Neural progenitor cell (in vitro differentiated cells): Measurements from ENCODE around the gene MRTFB. TPM values are rescaled to one million over a fixed set of nuclear protein-coding genes. Genes with fewer than 3 reads are reported as not detected.

Source experiments
- DNase-seq: peaks from one replicate; pipeline ENCODE4 v3.0.0-alpha.2; 2016; ENCODE audit warnings: low spot score
- H2AFZ ChIP-seq: fragments of 200-600 bp; sonication (generic); replicated peaks from 2 replicates; pipeline ENCODE4 v1.6.1; 2016; ENCODE audit warnings: antibody characterized with exemption
- H3F3A ChIP-seq: fragments of 200-600 bp; sonication (generic); 2 replicates; pipeline ENCODE4 v1.6.1; 2016; ENCODE audit warnings: antibody characterized with exemption, low read depth
- H3K27ac ChIP-seq: fragments of 200-600 bp; sonication (generic); 2 replicates; pipeline ENCODE4 v1.5.1; 2016; ENCODE audit warnings: mild to moderate bottlenecking
- H3K27me3 ChIP-seq: fragments of 200-600 bp; sonication (generic); 2 replicates; pipeline ENCODE4 v1.6.1; 2016; ENCODE audit warnings: mild to moderate bottlenecking, moderate library complexity
- H3K36me3 ChIP-seq: fragments of 200-600 bp; sonication (generic); 2 replicates; pipeline ENCODE4 v1.5.1; 2016
- H3K4me1 ChIP-seq: fragments of 200-600 bp; sonication (generic); 2 replicates; pipeline ENCODE4 v1.6.1; 2016; ENCODE audit warnings: mixed run types
- H3K4me2 ChIP-seq: fragments of 200-600 bp; sonication (generic); 2 replicates; pipeline ENCODE4 v1.6.1; 2016
- H3K4me3 ChIP-seq: fragments of 200-600 bp; sonication (generic); 2 replicates; pipeline ENCODE4 v1.5.1; 2016
- H3K79me2 ChIP-seq: fragments of 200-600 bp; sonication (generic); 2 replicates; pipeline ENCODE4 v1.6.1; 2016; ENCODE audit warnings: low read depth
- H3K9ac ChIP-seq: fragments of 200-600 bp; sonication (generic); 2 replicates; pipeline ENCODE4 v1.6.1; 2016
- H3K9me3 ChIP-seq: fragments of 200-600 bp; sonication (generic); 2 replicates; pipeline ENCODE4 v1.5.1; 2016; ENCODE audit warnings: low read depth
- H4K20me1 ChIP-seq: fragments of 200-600 bp; sonication (generic); 2 replicates; pipeline ENCODE4 v1.6.1; 2016; ENCODE audit warnings: low read depth
- H3K27ac Mint-ChIP-seq: 3 replicates; pipeline ENCODE4 v1.8.0; 2021; ENCODE audit warnings: mixed read lengths
- H3K27me3 Mint-ChIP-seq: 2 replicates; pipeline ENCODE4 v1.8.0; 2022; ENCODE audit warnings: low read depth, mild to moderate bottlenecking, inconsistent platforms, moderate library complexity, mixed read lengths; ENCODE audit not compliant: insufficient read depth
- H3K36me3 Mint-ChIP-seq: 3 replicates; pipeline ENCODE4 v1.8.0; 2021; ENCODE audit warnings: mixed read lengths
- H3K4me1 Mint-ChIP-seq: 3 replicates; pipeline ENCODE4 v1.8.0; 2021; ENCODE audit warnings: mixed read lengths
- H3K4me3 Mint-ChIP-seq: 3 replicates; pipeline ENCODE4 v1.8.0; 2021; ENCODE audit warnings: mild to moderate bottlenecking, moderate library complexity, mixed read lengths
- H3K9me3 Mint-ChIP-seq: 3 replicates; pipeline ENCODE4 v1.8.0; 2020; ENCODE audit warnings: mixed read lengths
- EZH2 ChIP-seq: fragments of 200-600 bp; sonication (generic); IDR thresholded peaks from 2 replicates; pipeline ENCODE4 v1.6.1; 2017; ENCODE audit warnings: antibody characterized with exemption, mild to moderate bottlenecking, moderate library complexity
- EZH2phosphoT487 ChIP-seq: fragments of 200-600 bp; sonication (generic); IDR thresholded peaks from 2 replicates; pipeline ENCODE4 v1.6.1; 2017; ENCODE audit warnings: antibody characterized with exemption
- total RNA-seq: library from RNA; depleted of rRNA; stranded (reverse); fragments of >200 nt; gene quantifications from 2 replicates; pipeline ENCODE4 v1.2.3, GENCODE V29; 2015; ENCODE audit warnings: low replicate concordance
- TF ChIP-seq, protein P1 (sequence below): fragments of 200-600 bp; sonication (generic); IDR thresholded peaks from 2 replicates; pipeline ENCODE4 v1.5.1; 2017; ENCODE audit warnings: antibody characterized with exemption, mild to moderate bottlenecking

MRTFB gene
- total RNA-seq, 1 donor from 2014 or later = 26.8 TPM

DNA sequence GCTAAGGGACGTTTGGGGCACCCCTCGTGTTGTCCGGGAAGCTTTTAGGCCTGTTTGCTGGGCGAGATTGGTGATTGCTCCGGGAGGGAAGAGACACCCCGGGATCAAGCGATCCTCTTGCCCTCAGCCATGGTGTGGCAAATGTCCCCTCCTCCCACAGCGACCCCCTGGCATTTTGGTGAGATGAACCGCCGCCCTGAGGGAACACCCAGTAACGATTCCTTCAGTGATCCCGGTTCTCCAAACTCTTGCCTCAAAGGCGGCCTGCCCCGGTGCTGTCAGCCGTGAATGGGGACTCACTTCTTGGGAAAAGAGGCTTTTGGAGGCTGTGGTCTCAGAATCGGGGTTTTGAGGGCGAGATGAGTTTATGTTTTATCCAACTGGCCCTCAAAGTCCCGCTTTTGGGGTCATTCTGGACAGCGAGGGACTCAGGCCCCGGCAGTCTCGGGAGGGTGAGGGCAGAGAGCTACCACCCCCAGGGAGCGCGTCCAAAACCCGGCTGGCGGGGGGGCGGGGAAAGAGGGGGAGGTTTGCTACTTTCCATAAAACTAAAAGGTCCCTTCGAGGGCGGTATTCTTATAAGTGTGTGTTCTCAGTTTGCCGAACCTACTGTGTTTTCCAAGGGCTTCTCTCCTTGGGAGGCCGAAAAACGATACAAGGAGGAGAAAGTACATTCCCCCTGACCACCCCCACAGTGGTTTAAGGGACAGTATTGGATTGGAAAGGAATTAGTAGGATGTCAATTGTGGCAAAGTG lies 232.7 kb downstream of the MRTFB start:
- Histone ChIP-seq H3K9me3 (no peaks in the 10 kb centered on the region), H4K20me1 (no peaks in the 10 kb centered on the region), H2AFZ (peak overlapping the region; percentile 8), H3K79me2 (peaks cover 66% of the 10 kb centered on the region), H3K36me3 (no peaks in the 10 kb centered on the region), H3K9ac (no peak overlapping the region), H3K4me1 (peaks cover 35% of the 10 kb centered on the region), H3K27ac (no peak overlapping the region), H3F3A (peaks cover 60% of the 10 kb centered on the region), H3K4me3 (peak overlapping the region; percentile 100), H3K4me2 (peak overlapping the region; percentile 95), H3K27me3 (peaks cover 8% of the 10 kb centered on the region)
- peak; percentile 47 for DNase-seq
- H3K27ac Mint-ChIP-seq = no peak overlapping the region
- H3K27me3 Mint-ChIP-seq = peaks cover 8% of the 10 kb centered on the region
- H3K9me3 Mint-ChIP-seq = no peaks in the 10 kb centered on the region
- peak overlapping the region; percentile 88 for H3K4me3 Mint-ChIP-seq
- no peak for TF ChIP-seq EZH2phosphoT487
- TF ChIP-seq, protein P1, sequence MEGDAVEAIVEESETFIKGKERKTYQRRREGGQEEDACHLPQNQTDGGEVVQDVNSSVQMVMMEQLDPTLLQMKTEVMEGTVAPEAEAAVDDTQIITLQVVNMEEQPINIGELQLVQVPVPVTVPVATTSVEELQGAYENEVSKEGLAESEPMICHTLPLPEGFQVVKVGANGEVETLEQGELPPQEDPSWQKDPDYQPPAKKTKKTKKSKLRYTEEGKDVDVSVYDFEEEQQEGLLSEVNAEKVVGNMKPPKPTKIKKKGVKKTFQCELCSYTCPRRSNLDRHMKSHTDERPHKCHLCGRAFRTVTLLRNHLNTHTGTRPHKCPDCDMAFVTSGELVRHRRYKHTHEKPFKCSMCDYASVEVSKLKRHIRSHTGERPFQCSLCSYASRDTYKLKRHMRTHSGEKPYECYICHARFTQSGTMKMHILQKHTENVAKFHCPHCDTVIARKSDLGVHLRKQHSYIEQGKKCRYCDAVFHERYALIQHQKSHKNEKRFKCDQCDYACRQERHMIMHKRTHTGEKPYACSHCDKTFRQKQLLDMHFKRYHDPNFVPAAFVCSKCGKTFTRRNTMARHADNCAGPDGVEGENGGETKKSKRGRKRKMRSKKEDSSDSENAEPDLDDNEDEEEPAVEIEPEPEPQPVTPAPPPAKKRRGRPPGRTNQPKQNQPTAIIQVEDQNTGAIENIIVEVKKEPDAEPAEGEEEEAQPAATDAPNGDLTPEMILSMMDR = no peak
- H3K4me1 Mint-ChIP-seq = peaks cover 51% of the 10 kb centered on the region
- no peaks in the 10 kb centered on the region for H3K36me3 Mint-ChIP-seq

DNA sequence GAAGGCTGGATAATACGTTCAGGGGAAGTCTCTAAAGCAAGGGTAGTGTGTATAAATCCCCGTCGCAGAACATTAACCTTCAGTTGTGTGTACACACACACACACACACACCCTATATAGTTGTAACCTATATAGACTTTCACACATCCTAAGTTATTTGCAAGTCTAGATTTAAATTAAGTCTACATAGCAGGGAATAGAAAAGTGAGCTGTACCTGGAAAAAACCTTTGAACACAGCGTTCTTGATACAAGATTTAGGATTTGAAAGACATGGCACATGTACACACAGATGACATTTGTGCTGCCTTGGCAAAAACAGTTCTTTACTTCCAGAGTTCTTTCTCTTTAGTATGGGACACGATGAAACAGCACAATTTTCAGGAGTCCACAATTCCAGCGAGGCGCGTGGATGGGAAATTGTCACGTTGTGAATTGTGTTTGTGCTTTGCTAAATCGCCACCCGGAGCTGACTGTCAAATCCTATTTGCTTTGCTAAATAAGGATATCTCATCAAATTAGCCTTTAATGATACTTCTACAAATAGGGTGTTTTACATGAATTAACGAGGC lies 233.9 kb downstream of the MRTFB start:
- no peaks in the 10 kb centered on the region for H3K9me3 Mint-ChIP-seq
- peak overlapping the region; percentile 58 for H3K4me2 ChIP-seq
- H3K4me1 ChIP-seq = peaks cover 36% of the 10 kb centered on the region
- no peaks in the 10 kb centered on the region for H4K20me1 ChIP-seq
- H3K27ac ChIP-seq = no peak overlapping the region
- no peak overlapping the region for H3K27ac Mint-ChIP-seq
- no peak overlapping the region for H2AFZ ChIP-seq
- H3K27me3 ChIP-seq = peaks cover 8% of the 10 kb centered on the region
- H3K4me3 Mint-ChIP-seq = peak overlapping the region; percentile 21
- DNase-seq = no peak
- no peaks in the 10 kb centered on the region for H3K36me3 Mint-ChIP-seq
- H3F3A ChIP-seq = peaks cover 57% of the 10 kb centered on the region
- H3K36me3 ChIP-seq = no peaks in the 10 kb centered on the region
- H3K4me1 Mint-ChIP-seq = peaks cover 57% of the 10 kb centered on the region
- H3K9ac ChIP-seq = no peak overlapping the region
- peak overlapping the region; percentile 3 for H3K4me3 ChIP-seq
- H3K9me3 ChIP-seq = no peaks in the 10 kb centered on the region
- peaks cover 11% of the 10 kb centered on the region for H3K27me3 Mint-ChIP-seq
- H3K79me2 ChIP-seq = peaks cover 70% of the 10 kb centered on the region
- TF ChIP-seq EZH2 = no peak
- no peak for TF ChIP-seq EZH2phosphoT487
- TF ChIP-seq, protein P1 = no peak

DNA sequence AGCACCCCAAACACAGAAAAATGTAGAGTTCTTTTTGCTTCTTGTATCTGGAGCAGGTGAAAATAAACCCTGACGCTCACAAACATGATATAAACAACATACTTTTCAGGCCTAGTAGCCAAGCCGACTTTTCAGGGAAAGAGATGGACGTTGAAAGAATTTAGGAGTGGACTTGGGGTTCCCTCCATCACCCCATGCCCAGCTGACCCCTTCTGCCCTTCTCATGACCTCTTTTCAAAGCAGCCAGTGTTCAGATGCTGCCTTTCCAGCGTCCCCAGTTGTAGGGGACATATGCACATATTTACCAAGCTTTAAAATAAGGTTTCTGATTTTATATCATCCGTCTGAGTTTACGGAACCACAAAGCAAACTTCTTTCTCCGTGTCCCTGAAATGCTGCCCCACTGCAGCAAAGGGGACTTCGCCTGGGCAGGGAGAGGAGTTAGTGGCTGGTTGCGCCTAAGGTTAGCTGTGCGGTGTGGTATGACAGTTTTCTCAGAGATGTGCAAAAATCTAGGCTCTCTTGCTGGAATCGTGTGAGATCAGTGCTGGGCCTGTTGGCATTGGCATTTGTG lies 235.5 kb downstream of the MRTFB start:
- peaks cover 54% of the 10 kb centered on the region for H3K4me1 Mint-ChIP-seq
- peaks cover 48% of the 10 kb centered on the region for H3K4me1 ChIP-seq

More for the DNA sequence above, 235.5 kb downstream of the MRTFB start:
- no peaks in the 10 kb centered on the region for H3K9me3 Mint-ChIP-seq
- DNase-seq = no peak
- H3K27ac Mint-ChIP-seq = no peak overlapping the region
- H3K9ac ChIP-seq = no peak overlapping the region
- peaks cover 2% of the 10 kb centered on the region for H3K27me3 ChIP-seq
- H3K4me3 ChIP-seq = no peak overlapping the region
- peak overlapping the region; percentile 22 for H3K4me2 ChIP-seq
- no peak overlapping the region for H3K4me3 Mint-ChIP-seq
- peaks cover 60% of the 10 kb centered on the region for H3F3A ChIP-seq
- H3K79me2 ChIP-seq = peaks cover 78% of the 10 kb centered on the region
- TF ChIP-seq, protein P1 = no peak
- TF ChIP-seq EZH2 = no peak
- no peak for TF ChIP-seq EZH2phosphoT487
- peak overlapping the region; percentile 64 for H3K27ac ChIP-seq
- H3K36me3 ChIP-seq = no peaks in the 10 kb centered on the region
- no peaks in the 10 kb centered on the region for H4K20me1 ChIP-seq
- H3K27me3 Mint-ChIP-seq = peaks cover 11% of the 10 kb centered on the region
- H2AFZ ChIP-seq = no peak overlapping the region
- H3K36me3 Mint-ChIP-seq = no peaks in the 10 kb centered on the region
- no peaks in the 10 kb centered on the region for H3K9me3 ChIP-seq
